RWPE2 (cell line): Measurements from ENCODE around the gene SLC29A3.

Experiments used
- ATAC-seq: fragments of 200-7000 bp; cut with Tn5 transposase; 3 replicates; pipeline ENCODE4 v1.9.1; 2021; ENCODE audit warnings: low read depth
- DNase-seq: peaks from one replicate; pipeline ENCODE4 v3.0.0-alpha.2; 2020; ENCODE audit warnings: low spot score
- H3K27ac ChIP-seq: fragments of 450-650 bp; 2 replicates; pipeline ENCODE4 v1.5.1; 2017; ENCODE audit warnings: mild to moderate bottlenecking; ENCODE audit not compliant: poor library complexity, severe bottlenecking
- H3K27me3 ChIP-seq: fragments of 250-450 bp; sonication (Bioruptor Pico); 2 replicates; pipeline ENCODE4 v1.5.1; 2021; ENCODE audit warnings: mild to moderate bottlenecking, moderate library complexity; ENCODE audit not compliant: insufficient read depth, poor library complexity, severe bottlenecking
- H3K36me3 ChIP-seq: fragments of 250-450 bp; sonication (Bioruptor Pico); 2 replicates; pipeline ENCODE4 v1.5.1; 2020; ENCODE audit warnings: low read depth, mild to moderate bottlenecking, moderate library complexity
- H3K4me1 ChIP-seq: fragments of 250-450 bp; sonication (Bioruptor Pico); 2 replicates; pipeline ENCODE4 v1.5.1; 2021; ENCODE audit warnings: mild to moderate bottlenecking, moderate library complexity; ENCODE audit not compliant: insufficient read depth, poor library complexity, severe bottlenecking
- H3K4me3 ChIP-seq: fragments of 250-450 bp; sonication (Bioruptor Pico); 2 replicates; pipeline ENCODE4 v1.5.1; 2021; ENCODE audit warnings: mild to moderate bottlenecking, moderate library complexity; ENCODE audit not compliant: severe bottlenecking
- H3K9me3 ChIP-seq: fragments of 250-450 bp; sonication (Bioruptor Pico); 2 replicates; pipeline ENCODE4 v1.5.1; 2021; ENCODE audit warnings: mild to moderate bottlenecking, moderate library complexity; ENCODE audit not compliant: severe bottlenecking
- TF ChIP-seq, protein P1 (sequence below): fragments of 450-650 bp; IDR thresholded peaks from one replicate; pipeline ENCODE4 v1.5.1; 2017; ENCODE audit warnings: mild to moderate bottlenecking, moderate library complexity; ENCODE audit not compliant: poor library complexity, severe bottlenecking

The SLC29A3 gene

DNA sequence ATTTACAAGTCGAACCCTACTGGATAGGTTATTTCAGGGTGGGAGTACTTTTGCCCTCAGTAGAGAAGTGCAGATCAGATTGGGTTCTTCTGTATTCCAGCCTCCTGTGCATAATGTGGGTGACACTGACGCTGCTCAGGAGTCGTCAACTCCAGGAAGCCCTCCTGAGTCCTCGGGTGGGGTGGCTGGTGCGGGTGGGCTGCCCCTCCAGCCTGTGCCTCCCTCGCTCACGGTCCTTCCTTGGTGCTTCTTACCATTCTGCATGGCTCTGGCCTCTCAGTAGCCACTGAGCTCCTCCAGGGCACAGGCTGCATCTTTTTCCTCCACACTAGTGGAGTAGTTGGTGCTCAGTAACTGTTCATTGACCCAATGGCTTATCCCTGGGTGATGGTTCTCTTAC, 82.0 kb downstream of the SLC29A3 start:
- ATAC-seq = no peak
- no peaks in the 10 kb centered on the region for H3K9me3 ChIP-seq
- no peak overlapping the region for H3K4me3 ChIP-seq
- H3K4me1 ChIP-seq = no peaks in the 10 kb centered on the region
- no peak for DNase-seq
- H3K27me3 ChIP-seq = peaks cover 35% of the 10 kb centered on the region
- TF ChIP-seq, protein P1, sequence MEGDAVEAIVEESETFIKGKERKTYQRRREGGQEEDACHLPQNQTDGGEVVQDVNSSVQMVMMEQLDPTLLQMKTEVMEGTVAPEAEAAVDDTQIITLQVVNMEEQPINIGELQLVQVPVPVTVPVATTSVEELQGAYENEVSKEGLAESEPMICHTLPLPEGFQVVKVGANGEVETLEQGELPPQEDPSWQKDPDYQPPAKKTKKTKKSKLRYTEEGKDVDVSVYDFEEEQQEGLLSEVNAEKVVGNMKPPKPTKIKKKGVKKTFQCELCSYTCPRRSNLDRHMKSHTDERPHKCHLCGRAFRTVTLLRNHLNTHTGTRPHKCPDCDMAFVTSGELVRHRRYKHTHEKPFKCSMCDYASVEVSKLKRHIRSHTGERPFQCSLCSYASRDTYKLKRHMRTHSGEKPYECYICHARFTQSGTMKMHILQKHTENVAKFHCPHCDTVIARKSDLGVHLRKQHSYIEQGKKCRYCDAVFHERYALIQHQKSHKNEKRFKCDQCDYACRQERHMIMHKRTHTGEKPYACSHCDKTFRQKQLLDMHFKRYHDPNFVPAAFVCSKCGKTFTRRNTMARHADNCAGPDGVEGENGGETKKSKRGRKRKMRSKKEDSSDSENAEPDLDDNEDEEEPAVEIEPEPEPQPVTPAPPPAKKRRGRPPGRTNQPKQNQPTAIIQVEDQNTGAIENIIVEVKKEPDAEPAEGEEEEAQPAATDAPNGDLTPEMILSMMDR = no peak
- no peaks in the 10 kb centered on the region for H3K36me3 ChIP-seq
- H3K27ac ChIP-seq = no peak overlapping the region

DNA sequence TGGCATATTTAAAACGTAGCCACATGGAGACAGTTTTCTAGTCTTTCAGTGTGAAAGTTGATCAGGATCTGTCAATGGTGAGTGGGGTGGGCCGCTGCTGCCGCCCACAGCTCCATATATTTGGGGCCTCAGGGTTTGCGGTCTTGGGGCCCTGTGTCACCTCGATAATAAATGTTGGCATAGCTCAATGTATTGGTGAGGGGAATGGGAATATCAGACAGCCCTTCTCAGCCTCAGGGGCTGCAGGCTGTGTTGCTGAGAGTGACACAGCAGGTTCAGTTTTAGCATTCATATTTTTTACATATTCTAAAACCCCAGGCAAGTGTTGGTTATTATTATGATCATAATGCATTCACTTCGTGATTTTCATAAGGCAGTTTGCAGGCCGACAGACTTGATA, 82.9 kb downstream of the SLC29A3 start:
- TF ChIP-seq, protein P1 = no peak
- no peaks in the 10 kb centered on the region for H3K9me3 ChIP-seq
- H3K4me3 ChIP-seq = no peak overlapping the region
- H3K4me1 ChIP-seq = no peaks in the 10 kb centered on the region
- DNase-seq (no peak), ATAC-seq (no peak)
- no peaks in the 10 kb centered on the region for H3K36me3 ChIP-seq
- H3K27ac ChIP-seq = no peak overlapping the region
- peaks cover 30% of the 10 kb centered on the region for H3K27me3 ChIP-seq

DNA sequence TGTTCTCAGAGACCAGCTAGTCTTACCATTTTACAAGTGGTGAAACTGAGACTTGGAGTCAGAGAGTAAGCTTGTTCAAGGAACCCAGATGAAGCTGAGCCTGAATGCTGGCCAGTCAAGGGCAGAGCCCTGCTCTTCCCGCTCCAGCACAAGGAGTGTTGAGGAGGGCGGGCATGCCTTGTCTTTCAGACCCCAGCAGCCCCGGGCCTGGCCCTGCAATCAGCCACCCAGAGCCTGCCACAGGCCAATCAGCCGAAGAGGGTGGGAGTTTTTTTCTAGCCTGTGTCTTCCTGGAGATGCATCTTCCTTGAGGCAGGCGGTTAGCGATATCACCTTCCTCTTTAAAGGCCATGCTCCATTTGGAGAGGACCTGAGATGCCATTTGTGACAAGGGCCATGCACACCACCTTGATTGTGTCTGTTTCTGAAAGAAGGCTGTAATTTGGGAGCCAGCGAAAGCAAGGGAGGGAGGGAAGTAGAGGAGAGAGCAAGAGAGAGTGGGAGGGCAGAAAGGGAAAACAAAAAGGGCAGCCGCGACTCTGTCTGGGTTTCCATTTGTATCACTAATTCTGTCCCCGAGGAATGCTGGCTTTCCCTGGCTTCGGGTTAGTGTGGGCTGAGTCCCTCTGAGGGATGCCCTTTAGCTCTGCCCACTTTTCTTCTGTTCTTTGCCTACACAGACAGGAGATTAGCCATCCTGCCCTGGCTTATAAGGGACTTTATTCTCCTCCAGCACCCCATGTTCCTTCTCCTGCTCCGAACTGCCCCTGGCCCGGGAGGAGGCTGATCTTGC, 85.6 kb downstream of the SLC29A3 start:
- H3K4me3 ChIP-seq = no peak overlapping the region
- TF ChIP-seq, protein P1 = no peak
- no peak for DNase-seq
- no peaks in the 10 kb centered on the region for H3K36me3 ChIP-seq
- H3K27me3 ChIP-seq = peaks cover 4% of the 10 kb centered on the region
- no peaks in the 10 kb centered on the region for H3K4me1 ChIP-seq
- H3K27ac ChIP-seq = no peak overlapping the region
- no peak for ATAC-seq
- H3K9me3 ChIP-seq = no peaks in the 10 kb centered on the region

DNA sequence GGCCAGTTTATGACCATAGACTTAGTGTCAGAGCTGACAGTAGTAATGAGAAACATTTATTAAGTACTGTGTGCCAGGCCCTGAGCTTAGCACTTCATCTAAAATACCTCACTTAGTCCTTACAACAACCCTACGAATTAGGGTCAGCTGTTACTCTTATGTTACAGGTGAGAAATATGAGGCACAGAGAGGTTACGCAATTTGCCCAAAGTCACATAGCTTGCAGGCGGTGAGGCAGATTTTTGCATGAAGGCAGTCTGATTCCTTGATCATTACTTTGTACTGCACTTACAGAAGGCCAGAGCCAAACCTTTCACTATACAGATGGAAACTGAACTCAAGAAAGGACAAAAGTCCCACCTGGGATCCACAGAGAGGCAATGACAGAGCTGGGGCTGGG, 87.8 kb downstream of the SLC29A3 start:
- H3K4me3 ChIP-seq = no peak overlapping the region
- no peak overlapping the region for H3K27ac ChIP-seq
- H3K27me3 ChIP-seq = no peaks in the 10 kb centered on the region
- TF ChIP-seq, protein P1 = no peak
- no peak for DNase-seq
- ATAC-seq = no peak
- H3K4me1 ChIP-seq = no peaks in the 10 kb centered on the region
- H3K36me3 ChIP-seq = no peaks in the 10 kb centered on the region
- no peaks in the 10 kb centered on the region for H3K9me3 ChIP-seq
